HUDEP-2 (cell line): ENCODE measurements around the gene NAP1L5.

Source experiments
- DNase-seq, 76 experiments: peaks; one replicate each; lab custom pipeline; 2025; ENCODE audit not compliant: unreplicated experiment in 76 of 76; lab: John Stamatoyannopoulos, UW

The NAP1L5 gene

GRCh38 chr4:88661739-88662138, 35.9 kb downstream of the NAP1L5 start:
- no peak for DNase-seq

GRCh38 chr4:88660446-88661294, 37.0 kb downstream of the NAP1L5 start:
- no peak for DNase-seq

GRCh38 chr4:88659890-88660208, 37.8 kb downstream of the NAP1L5 start:
- DNase-seq: no peak

GRCh38 chr4:88659055-88659889, 38.4 kb downstream of the NAP1L5 start:
- DNase-seq: peak in 15 of 76 experiments; percentile 0 to 31 (median 4)

- DNase-seq: no peak
Observed at GRCh38 chr4:88655226-88655625, 42.4 kb downstream of the NAP1L5 start.

GRCh38 chr4:88653371-88653946, 44.2 kb downstream of the NAP1L5 start:
- DNase-seq: no peak

GRCh38 chr4:88649716-88650115, 47.9 kb downstream of the NAP1L5 start:
- no peak for DNase-seq

- no peak for DNase-seq
Observed at GRCh38 chr4:88646528-88647280, 50.9 kb downstream of the NAP1L5 start.

- no peak for DNase-seq
Observed at GRCh38 chr4:88645994-88646393, 51.6 kb downstream of the NAP1L5 start.
